Measurements from ENCODE around the gene RNF4. TPM values are rescaled to one million over a fixed set of nuclear protein-coding genes. Genes with fewer than 3 reads are reported as not detected.
A peak's percentile ranks its signal among the peaks of the same experiment; 100 is the strongest.

Gene RNF4
- total RNA-seq, 1 donor from 2014 or later, result 93.5 TPM

DNA sequence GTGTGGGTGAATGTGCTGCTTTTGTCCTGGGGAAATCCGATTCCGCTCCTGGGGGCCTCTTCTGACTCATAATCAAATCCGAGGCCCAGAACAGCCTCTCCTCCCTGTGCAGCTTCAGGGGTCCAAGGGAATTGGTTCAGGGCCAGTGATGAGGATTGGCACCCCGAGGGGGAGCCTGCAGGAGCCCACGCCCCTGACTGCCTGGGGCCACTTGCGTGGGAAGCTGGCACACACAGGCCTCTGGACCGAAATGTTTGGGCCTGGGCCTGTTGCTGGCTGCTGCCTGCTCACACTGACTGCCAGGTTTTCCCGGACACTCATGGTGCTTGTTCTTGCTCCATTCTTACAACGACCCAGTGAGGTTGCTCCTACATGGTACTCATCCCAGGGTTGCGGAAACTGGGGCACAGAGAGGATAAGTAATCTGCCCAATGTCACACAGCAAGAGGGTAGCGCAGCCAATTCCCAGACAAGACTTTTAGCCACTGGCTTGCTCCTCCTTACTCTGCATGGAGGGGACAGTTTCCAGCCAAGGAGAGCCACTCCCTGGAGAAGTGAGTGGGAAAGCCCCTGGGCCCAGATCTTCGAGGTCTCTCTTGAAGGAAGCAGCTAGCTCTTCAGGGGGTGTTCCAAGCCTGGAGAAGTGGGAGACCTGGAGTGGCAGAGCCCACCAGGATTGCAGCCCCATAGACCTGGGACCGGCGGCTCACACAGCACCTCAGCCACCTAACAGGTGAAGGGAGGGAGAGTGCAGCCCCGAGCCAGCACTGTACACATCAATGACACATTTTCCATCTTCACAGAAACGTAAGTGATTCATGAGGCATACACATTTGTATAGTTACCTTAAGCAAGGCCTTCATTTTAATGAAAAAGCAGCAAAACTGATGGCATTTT is 29.8 kb upstream of the RNF4 start:
- TF ChIP-seq, protein P1, sequence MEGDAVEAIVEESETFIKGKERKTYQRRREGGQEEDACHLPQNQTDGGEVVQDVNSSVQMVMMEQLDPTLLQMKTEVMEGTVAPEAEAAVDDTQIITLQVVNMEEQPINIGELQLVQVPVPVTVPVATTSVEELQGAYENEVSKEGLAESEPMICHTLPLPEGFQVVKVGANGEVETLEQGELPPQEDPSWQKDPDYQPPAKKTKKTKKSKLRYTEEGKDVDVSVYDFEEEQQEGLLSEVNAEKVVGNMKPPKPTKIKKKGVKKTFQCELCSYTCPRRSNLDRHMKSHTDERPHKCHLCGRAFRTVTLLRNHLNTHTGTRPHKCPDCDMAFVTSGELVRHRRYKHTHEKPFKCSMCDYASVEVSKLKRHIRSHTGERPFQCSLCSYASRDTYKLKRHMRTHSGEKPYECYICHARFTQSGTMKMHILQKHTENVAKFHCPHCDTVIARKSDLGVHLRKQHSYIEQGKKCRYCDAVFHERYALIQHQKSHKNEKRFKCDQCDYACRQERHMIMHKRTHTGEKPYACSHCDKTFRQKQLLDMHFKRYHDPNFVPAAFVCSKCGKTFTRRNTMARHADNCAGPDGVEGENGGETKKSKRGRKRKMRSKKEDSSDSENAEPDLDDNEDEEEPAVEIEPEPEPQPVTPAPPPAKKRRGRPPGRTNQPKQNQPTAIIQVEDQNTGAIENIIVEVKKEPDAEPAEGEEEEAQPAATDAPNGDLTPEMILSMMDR (IDR thresholded peaks at IDR 0.05), result no peak
- POLR2A ChIA-PET, result no interaction called here
- H3K36me3 Mint-ChIP-seq (ENCODE audit: low read depth), result no peaks in the 10 kb centered on the region
- no peak for DNase-seq
- no peak overlapping the region for H3K4me3 Mint-ChIP-seq
- H3K9me3 Mint-ChIP-seq, result no peaks in the 10 kb centered on the region
- CTCF ChIA-PET, result no interaction called here
- peaks cover 4% of the 10 kb centered on the region for H3K4me1 Mint-ChIP-seq
- intact Hi-C loops (cut with micrococcal nuclease), result no loop called here
- no peak overlapping the region for H3K27ac Mint-ChIP-seq
- H3K27me3 Mint-ChIP-seq, result no peaks in the 10 kb centered on the region
- ATAC-seq (ENCODE audit: low read depth), result no peak

DNA sequence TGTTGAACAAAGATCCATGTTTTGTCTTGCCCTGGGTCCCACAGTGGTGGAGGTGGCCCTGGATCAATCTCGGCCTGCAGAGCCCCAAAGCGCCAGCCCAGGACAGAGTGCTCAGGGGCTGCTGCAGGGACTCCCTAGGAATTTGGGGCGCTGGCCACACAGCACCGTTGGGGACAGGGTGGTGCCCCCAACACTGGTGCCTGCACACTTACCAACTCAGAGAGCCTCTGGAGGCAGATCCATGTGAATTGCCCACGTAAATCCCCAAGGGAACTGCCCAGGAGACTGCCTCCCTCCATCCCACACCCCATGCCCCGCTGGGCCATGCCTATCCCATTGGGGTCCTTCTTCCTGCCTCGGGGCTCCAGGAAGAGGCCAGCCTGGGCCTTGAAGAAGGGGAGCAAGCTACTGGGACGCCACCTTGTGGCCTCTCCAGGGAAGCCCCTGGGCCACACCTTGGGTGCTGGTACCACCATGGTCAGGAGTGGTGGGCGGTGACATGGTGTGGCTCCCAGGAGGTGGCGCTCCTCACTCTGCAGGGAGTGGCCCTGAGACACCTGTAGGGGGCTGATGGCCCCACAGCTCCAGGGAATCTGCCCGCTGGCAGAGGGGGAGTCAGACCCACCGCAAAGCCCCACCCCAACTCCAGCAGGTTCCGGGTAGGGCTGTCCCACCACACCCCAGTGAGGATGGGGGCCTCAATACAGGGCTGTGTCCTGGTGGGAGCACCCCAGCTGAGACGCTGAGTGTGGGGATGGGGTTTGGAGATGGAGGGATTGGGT is 27.3 kb upstream of the RNF4 start:
- DNase-seq (peak; percentile 61), ATAC-seq (ENCODE audit: low read depth) (peak; percentile 100)
- TF ChIP-seq, protein P1 (IDR thresholded peaks at IDR 0.05), result no peak
- peaks cover 4% of the 10 kb centered on the region for H3K4me1 Mint-ChIP-seq
- H3K9me3 Mint-ChIP-seq, result no peaks in the 10 kb centered on the region
- no peaks in the 10 kb centered on the region for H3K36me3 Mint-ChIP-seq (ENCODE audit: low read depth)
- H3K27ac Mint-ChIP-seq, result no peak overlapping the region
- H3K4me3 Mint-ChIP-seq, result no peak overlapping the region
- intact Hi-C loops (cut with micrococcal nuclease), result loop anchor here (1.0 to 2.0 kb wide), 7 partner anchors 21 to 221 kb away; partner anchors contain the start of genes CFAP99, RNF4 and ZFYVE28
- ChIA-PET POLR2A (interaction anchor here (0.6 to 0.7 kb wide), 2 partner anchors 94 kb away, joined by 3 read pairs; no protein-coding TSS in a partner anchor), CTCF (interaction anchor here (1.0 to 5.3 kb wide), 10 partner anchors 21 to 222 kb away, joined by 3 to 39 read pairs (median 4); partner anchors contain the start of genes FAM193A and RNF4)
- H3K27me3 Mint-ChIP-seq, result no peaks in the 10 kb centered on the region

- Mint-ChIP-seq H3K36me3 (ENCODE audit: low read depth) (no peaks in the 10 kb centered on the region), H3K4me1 (peaks cover 4% of the 10 kb centered on the region), H3K27me3 (no peaks in the 10 kb centered on the region), H3K4me3 (no peak overlapping the region), H3K9me3 (no peaks in the 10 kb centered on the region), H3K27ac (no peak overlapping the region)
- ChIA-PET POLR2A (interaction anchor here (0.6 to 0.9 kb wide), 2 partner anchors 94 to 201 kb away, joined by 3 read pairs; partner anchors contain the start of genes HAUS3 and POLN), CTCF (interaction anchor here (1.0 to 5.3 kb wide), 11 partner anchors 20 to 222 kb away, joined by 3 to 39 read pairs (median 3); partner anchors contain the start of genes FAM193A and RNF4)
- intact Hi-C loops (cut with micrococcal nuclease), result no loop called here
- TF ChIP-seq, protein P1 (IDR thresholded peaks at IDR 0.05), result no peak
- DNase-seq (no peak), ATAC-seq (ENCODE audit: low read depth) (no peak)
Measured at GRCh38 chr4:2442175-2442993, 26.5 kb upstream of the RNF4 start.

- peaks cover 4% of the 10 kb centered on the region for H3K4me1 Mint-ChIP-seq
- intact Hi-C loops (cut with micrococcal nuclease), result no loop called here
- H3K4me3 Mint-ChIP-seq, result no peak overlapping the region
- no peak for ATAC-seq (ENCODE audit: low read depth)
- H3K9me3 Mint-ChIP-seq, result no peaks in the 10 kb centered on the region
- TF ChIP-seq, protein P1 (IDR thresholded peaks at IDR 0.05), result no peak
- no peaks in the 10 kb centered on the region for H3K27me3 Mint-ChIP-seq
- H3K36me3 Mint-ChIP-seq (ENCODE audit: low read depth), result no peaks in the 10 kb centered on the region
- POLR2A ChIA-PET, result interaction anchor here (0.6 to 0.9 kb wide), 2 partner anchors 201 kb away, joined by 3 read pairs; partner anchors contain the start of genes HAUS3 and POLN
- DNase-seq, result no peak
- no peak overlapping the region for H3K27ac Mint-ChIP-seq
- CTCF ChIA-PET, result interaction anchor here (1.1 to 5.3 kb wide), 4 partner anchors 19 to 223 kb away, joined by 3 to 39 read pairs (median 6); no protein-coding TSS in a partner anchor
Measured at GRCh38 chr4:2443061-2443730, 25.7 kb upstream of the RNF4 start.
